Jurkat, Clone E6-1 (cell line): ENCODE measurements around the gene POLR2H.
"Not testable (repeated sequence)": the region's sequence is repeated elsewhere in the genome, so short reads cannot be mapped to it uniquely, and the experiment has no call there.

Experiments used
- DNase-seq: peaks from one replicate; pipeline ENCODE4 v3.0.0-alpha.2; 2011; ENCODE audit warnings: low read depth, low spot score
- H3K4me3 ChIP-seq: 2 replicates; pipeline ENCODE4 v1.5.1; 2011; ENCODE audit warnings: mild to moderate bottlenecking, low read length, control low read depth, moderate library complexity

POLR2H gene

DNA sequence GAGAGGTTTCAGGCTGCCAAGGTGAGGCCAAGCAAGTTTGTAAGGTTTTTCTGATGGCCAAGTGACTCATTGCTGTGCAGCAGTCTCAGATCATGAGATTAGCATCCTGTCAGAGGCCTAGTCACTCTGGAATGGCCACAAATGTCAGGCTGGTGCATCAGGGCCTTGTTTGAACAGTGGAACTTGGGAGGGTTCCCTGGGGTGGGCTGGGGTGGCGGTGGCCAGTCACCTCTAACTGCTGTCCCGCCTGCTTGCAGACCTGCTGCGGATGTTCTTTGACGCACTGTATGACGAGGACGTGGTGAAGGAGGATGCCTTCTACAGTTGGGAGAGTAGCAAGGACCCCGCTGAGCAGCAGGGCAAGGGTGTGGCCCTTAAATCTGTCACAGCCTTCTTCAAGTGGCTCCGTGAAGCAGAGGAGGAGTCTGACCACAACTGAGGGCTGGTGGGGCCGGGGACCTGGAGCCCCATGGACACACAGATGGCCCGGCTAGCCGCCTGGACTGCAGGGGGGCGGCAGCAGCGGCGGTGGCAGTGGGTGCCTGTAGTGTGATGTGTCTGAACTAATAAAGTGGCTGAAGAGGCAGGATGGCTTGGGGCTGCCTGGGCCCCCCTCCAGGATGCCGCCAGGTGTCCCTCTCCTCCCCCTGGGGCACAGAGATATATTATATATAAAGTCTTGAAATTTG is 26.9 kb upstream of the POLR2H start:
- no peak overlapping the region for H3K4me3 ChIP-seq
- no peak for DNase-seq

DNA sequence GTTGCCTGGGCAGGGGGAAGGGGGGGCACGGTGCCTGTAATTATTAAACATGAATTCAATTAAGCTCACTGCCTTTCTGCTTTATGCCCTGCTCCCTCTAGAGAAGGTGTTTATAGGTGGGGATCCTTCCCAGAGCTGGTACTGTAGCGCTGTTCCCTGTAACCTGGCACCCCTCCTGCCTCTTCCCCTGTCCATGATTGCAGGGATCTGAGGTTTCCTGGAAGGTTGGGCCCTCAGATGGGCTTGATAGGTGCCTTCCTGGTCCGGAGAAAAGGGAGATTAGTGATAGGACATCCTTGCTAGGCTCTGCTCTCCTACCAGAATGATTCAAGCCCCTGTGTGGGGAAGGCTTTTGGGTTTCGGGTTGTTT is 26.2 kb upstream of the POLR2H start:
- H3K4me3 ChIP-seq = peak overlapping the region; percentile 65

DNA sequence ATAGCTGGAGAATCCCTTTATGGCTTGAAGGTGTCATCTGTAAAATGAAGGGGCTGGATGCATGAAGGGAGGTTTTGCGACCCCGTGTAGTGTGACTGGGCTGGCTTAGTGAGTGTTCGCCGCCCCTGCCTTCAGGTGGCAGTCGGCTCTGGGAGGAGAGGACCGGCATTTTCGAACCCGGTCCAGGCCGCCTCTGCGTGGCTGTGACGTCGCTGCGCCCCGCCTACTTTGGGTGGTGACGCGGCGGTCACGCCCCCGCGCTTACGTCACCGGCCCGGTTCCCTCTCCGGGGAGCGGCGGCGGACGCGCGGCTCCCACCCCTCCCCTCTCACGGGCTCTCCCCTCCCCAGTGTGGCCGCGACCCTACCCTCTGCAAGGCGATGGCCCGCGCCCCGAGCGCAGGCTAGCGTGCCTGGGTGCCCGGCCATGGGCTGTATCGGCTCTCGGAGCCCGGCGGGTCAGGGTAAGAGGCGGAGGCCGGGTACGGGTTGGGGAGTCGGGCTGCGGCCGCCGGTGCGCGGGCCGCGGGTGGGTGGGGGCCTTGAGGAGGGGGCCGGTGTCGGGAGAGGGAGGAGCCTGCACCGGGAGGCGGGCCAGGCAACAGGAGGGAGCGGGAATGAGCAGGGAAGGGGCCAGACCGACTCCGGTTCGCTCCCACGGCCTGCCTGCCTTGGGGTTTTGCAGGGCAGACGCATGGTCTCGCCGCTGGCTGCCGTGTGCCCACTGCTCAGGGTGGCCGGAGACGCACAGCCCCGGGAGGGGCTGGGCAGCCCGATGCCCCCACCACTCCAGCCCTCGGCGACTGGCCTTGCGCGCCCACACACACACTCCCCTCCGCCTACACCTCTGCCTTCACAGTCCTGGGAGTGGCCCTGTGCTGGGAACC is 25.6 kb upstream of the POLR2H start:
- peak; percentile 44 for DNase-seq
- peak overlapping the region; percentile 65 for H3K4me3 ChIP-seq

More for the DNA sequence above, 26.2 kb upstream of the POLR2H start:
- DNase-seq = no peak

DNA sequence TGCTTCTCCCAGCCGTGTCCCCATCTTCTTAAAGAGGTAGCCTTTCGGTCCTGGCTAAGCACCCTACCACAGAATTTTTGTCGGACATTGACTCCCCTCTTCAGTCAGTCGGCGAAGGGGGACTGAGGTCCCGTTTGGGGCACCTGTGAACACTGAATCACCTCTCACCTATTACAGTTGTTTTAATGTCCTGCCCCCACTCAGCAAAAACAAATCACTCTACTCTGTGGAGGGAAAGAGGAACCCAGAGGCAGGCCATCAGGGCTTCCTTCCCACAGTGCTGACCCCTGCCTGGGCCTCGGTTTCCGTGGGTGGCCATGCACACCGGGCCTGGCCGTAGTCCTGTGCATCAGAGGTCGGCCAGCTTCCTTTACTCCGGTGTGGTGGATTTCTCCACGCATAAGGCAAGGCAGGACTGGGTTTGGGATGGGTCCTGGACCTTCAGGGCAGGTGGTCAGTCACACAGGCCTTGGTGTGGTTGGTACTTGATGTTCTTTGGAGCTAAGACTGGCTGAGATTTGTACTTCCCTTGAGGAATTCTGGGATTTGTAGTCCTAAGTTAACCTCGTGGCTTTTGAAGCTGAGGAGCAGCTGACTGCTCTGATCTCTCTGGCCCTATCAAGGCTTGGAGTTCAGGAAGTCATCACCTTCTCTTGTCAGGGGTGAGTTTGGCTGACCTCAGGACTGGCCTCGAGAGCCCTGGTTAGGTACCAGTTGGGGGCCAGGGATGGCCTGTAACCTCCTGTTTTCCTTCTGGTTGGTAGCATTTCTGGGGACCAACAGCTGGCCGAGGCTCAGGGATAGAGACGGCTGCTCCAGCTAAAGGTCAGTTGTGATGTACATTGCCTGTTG is 24.7 kb upstream of the POLR2H start:
- DNase-seq = no peak
- H3K4me3 ChIP-seq = peak overlapping the region; percentile 65

DNA sequence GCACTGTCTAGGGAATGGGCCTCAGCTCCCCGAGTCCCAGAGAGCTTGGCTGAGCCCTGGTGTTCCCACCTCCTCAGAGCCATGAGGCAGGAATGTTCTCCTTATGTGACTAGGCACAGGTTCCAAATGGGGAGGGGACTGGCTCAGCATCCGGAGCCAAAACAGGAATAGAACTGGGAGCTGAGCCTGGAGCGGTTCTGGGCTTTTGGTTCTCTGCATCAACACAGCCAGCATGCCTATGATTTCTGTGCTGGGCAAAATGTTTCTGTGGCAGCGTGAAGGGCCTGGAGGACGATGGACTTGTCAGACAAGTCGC is 24.2 kb upstream of the POLR2H start, which contains the start of gene FAM131A:
Gene FAM131A, plus strand, starts transcription at position 202 of the 316 bp plus-strand sequence. Its CDS starts 31 bp downstream, at position 233.
- no peak for DNase-seq
- peak within 1 kb of the TSS; percentile 65 for H3K4me3 ChIP-seq

DNA sequence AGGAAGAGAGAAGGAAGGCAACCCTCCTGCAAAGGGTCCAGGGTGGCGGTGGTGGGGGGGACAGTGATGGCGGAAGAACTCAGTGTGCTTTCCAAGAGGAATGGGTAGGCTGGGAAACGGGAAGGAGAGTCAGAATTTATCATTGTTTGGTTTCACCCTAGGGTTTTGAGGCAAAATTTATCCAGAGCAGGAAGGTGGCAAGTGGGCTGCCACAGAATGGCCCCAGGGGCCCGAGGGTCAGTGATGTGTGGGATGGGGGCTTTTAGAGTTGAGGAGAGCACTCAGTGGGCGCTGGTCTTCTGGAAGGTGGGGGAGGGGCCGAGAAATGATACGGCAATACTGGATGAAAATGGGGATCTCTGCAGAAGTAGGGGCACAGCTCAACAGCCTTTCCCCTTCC is 23.5 kb upstream of the POLR2H start:
- H3K4me3 ChIP-seq = no peak overlapping the region
- no peak for DNase-seq

DNA sequence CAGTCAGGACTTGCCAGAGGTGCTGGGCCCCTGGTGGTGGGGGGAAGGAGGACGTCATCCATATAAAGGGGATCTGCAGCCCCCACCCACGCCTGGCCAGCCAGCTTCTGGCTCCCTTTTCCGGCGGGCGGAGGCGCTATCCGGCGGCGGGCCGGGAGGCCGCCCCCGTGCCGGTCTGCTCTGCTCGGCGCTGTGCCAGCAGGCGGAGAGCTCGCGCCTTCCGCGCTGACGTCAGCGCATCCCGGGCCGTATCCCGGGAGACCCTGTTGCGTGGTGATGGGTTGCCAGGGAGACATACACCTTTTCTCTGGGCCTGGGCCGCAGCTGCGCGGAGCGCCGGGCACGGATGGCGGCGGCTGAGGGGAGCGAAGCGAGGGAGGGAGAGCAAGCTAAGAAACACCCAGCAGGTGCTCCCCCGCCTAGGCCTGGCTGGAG is 23.0 kb upstream of the POLR2H start:
- DNase-seq = no peak

DNA sequence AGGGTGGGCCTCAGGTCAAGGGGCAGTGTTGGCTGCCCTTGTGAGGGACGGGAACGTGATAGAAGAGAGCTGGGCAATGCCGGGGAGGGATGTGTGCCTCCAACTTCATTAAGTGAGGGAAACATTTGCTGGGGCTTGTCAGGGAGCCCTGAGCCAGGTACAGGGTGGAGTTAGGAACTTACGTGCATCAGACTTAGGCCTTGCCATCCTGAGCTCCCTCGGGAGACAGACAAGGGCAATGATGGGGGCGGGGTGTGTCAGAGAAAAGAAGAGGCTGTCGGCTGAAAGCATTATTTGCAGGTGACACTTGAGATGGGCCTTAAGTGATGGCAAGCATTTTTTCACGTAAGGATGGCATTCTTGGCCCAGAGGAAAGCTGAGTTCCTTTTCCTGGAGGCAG is 22.5 kb upstream of the POLR2H start:
- DNase-seq = no peak
- no peak overlapping the region for H3K4me3 ChIP-seq

More for the DNA sequence above, 23.0 kb upstream of the POLR2H start:
- H3K4me3 ChIP-seq = no peak overlapping the region

DNA sequence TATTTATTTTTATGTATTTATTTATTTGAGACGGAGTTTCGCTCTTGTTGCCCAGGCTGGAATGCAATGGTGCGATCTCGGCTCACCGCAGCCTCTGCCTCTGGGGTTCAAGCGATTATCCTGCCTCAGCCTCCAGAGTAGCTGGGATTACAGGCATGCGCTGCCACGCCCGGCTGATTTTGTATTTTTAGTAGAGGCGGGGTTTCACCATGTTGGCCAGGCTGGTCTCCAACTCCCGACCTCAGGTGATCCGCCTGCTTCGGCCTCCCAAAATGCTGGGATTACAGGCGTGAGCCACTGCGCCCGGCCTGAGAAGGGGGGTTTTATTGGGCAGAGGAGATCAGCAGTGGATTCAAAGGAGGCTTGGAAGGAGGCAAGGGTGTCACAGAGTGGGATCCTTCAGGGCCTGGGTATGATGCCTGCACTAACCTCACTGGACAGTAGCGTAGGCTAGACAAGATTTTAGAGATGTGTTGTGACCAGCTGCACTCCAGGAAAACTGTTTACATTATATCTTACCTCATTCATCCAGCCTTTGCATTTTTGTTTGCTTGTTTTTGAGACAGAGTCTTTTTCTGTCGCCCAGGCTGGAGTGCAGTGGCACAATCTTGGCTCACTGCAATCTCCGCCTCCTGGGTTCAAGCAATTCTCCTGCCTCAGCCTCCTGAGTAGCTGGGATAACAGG is 21.9 kb upstream of the POLR2H start:
- H3K4me3 ChIP-seq, DNase-seq: not testable (repeated sequence)

DNA sequence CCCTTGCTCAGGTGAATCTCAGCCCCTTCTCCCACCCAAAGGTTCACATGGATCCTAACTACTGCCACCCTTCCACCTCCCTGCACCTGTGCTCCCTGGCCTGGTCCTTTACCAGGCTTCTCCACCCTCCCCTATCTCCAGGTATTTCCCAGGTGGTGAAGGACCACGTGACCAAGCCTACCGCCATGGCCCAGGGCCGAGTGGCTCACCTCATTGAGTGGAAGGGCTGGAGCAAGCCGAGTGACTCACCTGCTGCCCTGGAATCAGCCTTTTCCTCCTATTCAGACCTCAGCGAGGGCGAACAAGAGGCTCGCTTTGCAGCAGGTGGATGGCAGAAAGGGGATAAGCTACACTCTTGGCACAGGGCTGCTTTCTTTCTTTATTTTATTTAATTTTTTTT is 19.6 kb upstream of the POLR2H start:
- H3K4me3 ChIP-seq = no peak overlapping the region
- DNase-seq = no peak

DNA sequence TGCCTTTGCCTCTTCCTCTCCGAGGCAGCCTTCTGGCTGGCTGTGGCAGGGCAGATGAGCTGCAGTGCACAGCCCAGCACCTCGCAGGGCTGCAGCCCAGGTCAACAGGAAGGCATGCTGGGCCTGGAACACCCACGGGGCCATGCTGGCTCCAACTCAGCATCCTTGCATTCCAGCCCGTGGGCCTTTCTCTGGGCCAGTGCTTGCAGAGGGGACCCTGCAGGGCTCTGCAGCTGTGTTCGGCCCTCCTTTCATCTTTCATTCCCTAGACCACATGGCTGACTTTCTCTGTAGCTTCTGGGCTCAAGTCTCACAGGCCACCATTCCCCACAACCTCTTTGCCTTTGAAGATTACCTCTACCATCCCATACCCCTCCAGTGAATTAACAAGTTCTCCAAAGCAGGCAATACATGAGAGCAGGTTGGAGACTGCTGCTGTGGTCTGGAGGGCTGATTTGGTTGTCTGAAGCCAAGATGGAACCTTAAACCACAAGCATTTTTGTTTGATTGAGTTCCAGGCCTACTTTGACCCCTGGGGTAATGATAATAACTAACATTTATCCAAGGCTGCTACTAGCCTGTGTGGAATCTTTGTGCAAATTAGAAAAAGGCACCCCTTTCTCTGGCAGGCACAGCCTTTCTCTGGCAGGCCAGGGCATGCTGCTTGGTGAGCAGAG is 18.2 kb upstream of the POLR2H start:
- H3K4me3 ChIP-seq = no peak overlapping the region
- DNase-seq = no peak

DNA sequence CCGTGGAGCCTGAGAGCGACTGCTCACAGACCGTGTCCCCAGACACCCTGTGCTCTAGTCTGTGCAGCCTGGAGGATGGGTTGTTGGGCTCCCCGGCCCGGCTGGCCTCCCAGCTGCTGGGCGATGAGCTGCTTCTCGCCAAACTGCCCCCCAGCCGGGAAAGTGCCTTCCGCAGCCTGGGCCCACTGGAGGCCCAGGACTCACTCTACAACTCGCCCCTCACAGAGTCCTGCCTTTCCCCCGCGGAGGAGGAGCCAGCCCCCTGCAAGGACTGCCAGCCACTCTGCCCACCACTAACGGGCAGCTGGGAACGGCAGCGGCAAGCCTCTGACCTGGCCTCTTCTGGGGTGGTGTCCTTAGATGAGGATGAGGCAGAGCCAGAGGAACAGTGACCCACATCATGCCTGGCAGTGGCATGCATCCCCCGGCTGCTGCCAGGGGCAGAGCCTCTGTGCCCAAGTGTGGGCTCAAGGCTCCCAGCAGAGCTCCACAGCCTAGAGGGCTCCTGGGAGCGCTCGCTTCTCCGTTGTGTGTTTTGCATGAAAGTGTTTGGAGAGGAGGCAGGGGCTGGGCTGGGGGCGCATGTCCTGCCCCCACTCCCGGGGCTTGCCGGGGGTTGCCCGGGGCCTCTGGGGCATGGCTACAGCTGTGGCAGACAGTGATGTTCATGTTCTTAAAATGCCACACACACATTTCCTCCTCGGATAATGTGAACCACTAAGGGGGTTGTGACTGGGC is 16.8 kb upstream of the POLR2H start:
- DNase-seq = no peak
- no peak overlapping the region for H3K4me3 ChIP-seq

DNA sequence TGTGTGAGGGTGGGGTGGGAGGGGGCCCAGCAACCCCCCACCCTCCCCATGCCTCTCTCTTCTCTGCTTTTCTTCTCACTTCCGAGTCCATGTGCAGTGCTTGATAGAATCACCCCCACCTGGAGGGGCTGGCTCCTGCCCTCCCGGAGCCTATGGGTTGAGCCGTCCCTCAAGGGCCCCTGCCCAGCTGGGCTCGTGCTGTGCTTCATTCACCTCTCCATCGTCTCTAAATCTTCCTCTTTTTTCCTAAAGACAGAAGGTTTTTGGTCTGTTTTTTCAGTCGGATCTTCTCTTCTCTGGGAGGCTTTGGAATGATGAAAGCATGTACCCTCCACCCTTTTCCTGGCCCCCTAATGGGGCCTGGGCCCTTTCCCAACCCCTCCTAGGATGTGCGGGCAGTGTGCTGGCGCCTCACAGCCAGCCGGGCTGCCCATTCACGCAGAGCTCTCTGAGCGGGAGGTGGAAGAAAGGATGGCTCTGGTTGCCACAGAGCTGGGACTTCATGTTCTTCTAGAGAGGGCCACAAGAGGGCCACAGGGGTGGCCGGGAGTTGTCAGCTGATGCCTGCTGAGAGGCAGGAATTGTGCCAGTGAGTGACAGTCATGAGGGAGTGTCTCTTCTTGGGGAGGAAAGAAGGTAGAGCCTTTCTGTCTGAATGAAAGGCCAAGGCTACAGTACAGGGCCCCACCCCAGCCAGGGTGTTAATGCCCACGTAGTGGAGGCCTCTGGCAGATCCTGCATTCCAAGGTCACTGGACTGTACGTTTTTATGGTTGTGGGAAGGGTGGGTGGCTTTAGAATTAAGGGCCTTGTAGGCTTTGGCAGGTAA is 16.0 kb upstream of the POLR2H start:
- DNase-seq = peak; percentile 39
- no peak overlapping the region for H3K4me3 ChIP-seq

DNA sequence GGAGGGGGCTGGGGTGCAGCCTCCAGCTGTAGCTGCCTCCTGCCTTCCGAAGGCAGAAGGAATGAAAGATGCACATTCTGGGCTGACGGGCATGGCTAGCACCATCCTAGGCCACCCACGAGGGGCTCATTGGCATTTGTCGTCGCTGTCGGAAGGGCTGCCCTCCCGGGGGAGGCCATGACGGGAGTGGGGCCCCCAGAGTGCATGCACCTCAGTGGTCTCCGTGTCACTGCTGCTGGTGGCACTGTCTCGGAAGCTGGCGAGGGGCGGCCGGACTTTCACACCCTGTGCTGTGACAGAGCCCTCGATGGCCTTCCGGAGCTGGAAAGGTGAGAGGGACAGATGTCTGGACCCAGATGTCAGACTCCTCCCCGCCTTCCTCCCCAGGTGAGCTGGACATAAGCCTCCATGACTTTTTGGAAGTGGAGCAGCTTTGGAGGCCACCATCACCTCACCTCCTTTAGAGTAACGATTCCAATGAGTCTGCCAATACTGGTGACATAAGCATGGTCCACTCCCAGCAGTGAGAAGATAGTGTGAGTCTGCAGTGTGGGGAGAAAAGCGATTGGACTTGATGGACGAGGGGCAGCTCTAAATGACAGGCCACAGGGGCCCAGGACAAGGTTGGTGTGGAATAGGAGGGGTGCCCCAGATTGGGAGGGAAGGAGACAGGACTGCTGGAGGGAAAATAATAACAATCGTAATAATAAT is 14.9 kb upstream of the POLR2H start:
- H3K4me3 ChIP-seq = no peak overlapping the region
- DNase-seq = no peak

DNA sequence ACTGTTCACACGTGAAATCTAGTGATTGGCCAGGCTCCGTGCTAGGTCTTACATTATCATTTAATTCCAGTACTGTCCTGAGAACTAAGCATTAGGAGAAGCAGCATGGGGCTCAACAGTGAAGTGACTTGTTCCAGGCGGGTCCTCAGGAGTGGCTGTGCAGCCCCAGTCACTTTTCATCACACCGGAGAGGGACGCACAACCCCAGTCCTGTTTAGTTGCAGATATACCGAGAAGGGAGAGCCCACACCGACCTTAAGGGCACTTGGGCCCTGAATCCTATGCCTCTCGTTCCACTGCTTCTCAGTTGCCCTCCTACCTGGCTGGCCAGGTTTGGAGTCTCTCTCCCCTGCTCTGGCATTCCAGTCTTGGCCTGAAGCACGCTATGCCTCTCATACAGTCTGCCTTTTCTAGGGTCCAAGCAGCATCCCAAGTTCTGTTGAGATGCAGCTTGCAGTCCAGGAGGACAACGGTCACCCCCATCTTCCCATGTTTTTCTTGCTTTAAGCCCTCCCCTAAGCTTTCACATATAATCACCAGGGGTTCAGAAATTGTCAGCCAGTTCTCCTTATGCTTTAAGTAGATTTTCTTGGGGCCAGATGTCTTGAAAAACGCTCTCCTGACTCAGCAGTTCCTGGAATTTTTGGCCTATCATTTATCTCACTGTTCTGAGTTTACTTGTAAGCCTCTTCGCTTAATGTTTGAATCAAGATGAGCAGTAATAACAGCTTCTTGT is 14.0 kb upstream of the POLR2H start:
- H3K4me3 ChIP-seq = no peak overlapping the region
- DNase-seq = no peak

DNA sequence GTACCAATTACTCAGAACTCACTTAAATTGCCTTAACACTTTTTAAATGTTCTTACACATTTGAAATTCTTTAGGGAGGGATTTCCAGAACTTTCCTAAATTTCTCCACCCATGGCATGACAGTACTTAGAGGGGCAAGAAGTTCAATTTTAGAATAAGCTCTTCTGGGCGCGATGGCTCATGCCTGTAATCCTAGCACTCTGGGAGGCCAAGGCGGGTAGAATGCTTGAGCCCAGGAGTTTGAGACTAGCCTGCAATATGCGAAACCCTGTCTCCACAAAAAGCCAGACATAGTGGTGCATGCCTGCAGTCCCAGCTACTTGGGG is 13.5 kb upstream of the POLR2H start:
- DNase-seq = no peak
- H3K4me3 ChIP-seq = no peak overlapping the region
